Measurements from ENCODE around the gene BPGM. TPM values are rescaled to one million over a fixed set of nuclear protein-coding genes. Genes with fewer than 3 reads are reported as not detected.

The BPGM gene
- total and polyA plus RNA-seq, 2 experiments from 2014 or later, result 16.9 TPM

DNA sequence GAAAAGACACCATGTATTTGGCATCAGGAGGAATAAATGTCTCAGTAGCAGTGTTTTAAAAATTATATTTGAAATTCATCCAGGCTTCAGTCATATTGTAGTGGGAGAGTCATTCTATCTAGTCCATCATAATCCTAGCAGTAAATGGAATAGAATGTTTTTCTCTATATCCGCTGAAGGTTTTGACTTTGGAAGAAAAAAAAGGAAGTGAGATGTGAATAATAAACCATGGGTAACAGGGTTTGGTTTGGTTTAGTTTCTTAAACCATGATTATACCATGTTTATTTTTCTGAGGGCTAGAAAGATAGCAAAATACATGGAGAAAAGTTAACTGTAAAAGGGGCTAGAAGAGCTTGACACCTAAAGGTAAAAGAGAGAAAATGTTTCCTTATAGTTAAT lies 16.4 kb upstream of the BPGM start:
- Mint-ChIP-seq H3K36me3 (ENCODE audit: low read depth) (no peaks in the 10 kb centered on the region), H3K4me3 (no peak overlapping the region), H3K27ac (no peak overlapping the region; the same call in 1 of the 2 replicates), H3K9me3 (no peaks in the 10 kb centered on the region), H3K27me3 (ENCODE audit: insufficient read depth, low read depth, poor library complexity) (peaks cover 2% of the 10 kb centered on the region), H3K4me1 (no peaks in the 10 kb centered on the region)
- Histone ChIP-seq H3K4me1 (ENCODE audit: insufficient read depth) (no peaks in the 10 kb centered on the region), H3K4me2 (no peak overlapping the region), H2AFZ (no peak overlapping the region), H3K36me3 (ENCODE audit: insufficient read depth) (no peaks in the 10 kb centered on the region), H3F3A (replicated peaks; ENCODE audit: low read depth) (no peaks in the 10 kb centered on the region), H3K79me2 (replicated peaks; ENCODE audit: insufficient read depth) (no peaks in the 10 kb centered on the region), H4K20me1 (replicated peaks; ENCODE audit: insufficient read depth) (no peaks in the 10 kb centered on the region), H3K27me3 (ENCODE audit: insufficient read depth) (no peaks in the 10 kb centered on the region), H3K27ac (ENCODE audit: low read depth) (no peak overlapping the region), H3K4me3 (no peak overlapping the region), H3K9me2 (ENCODE audit: insufficient read depth) (no peaks in the 10 kb centered on the region)
- ATAC-seq (no peak), DNase-seq (ENCODE audit: low spot score) (no peak)
- TF ChIP-seq ZNF331 (CRISPR knock-in tag; IDR thresholded peaks at IDR 0.05; ENCODE audit: low read depth), result no peak

DNA sequence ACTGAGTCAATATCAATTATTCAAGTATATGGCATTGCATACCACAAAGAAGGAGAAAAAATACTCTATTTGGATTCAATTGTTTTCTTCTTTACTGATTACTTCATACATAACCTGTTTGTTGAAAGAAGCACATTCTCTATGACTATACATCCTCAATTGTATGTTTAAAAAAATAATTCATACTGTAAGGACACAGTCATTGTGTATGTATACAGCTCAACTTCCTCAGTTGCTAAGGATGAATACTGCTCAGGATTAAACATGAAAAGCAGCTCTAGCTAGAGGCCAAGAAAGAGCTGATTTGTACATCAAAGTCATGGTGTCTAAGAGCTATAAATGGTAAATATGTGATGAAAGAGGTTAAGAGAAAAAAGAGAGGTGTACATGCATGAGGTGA lies 15.8 kb upstream of the BPGM start:
- Mint-ChIP-seq H3K4me3 (no peak overlapping the region), H3K36me3 (ENCODE audit: low read depth) (no peaks in the 10 kb centered on the region), H3K27me3 (ENCODE audit: insufficient read depth, low read depth, poor library complexity) (peaks cover 2% of the 10 kb centered on the region), H3K9me3 (no peaks in the 10 kb centered on the region), H3K4me1 (no peaks in the 10 kb centered on the region), H3K27ac (no peak overlapping the region)
- ATAC-seq (no peak), DNase-seq (ENCODE audit: low spot score) (no peak)
- Histone ChIP-seq H3K4me3 (no peak overlapping the region), H3K36me3 (ENCODE audit: insufficient read depth) (no peaks in the 10 kb centered on the region), H3F3A (replicated peaks; ENCODE audit: low read depth) (no peaks in the 10 kb centered on the region), H3K27ac (ENCODE audit: low read depth) (no peak overlapping the region), H3K9me2 (ENCODE audit: insufficient read depth) (no peaks in the 10 kb centered on the region), H3K4me1 (ENCODE audit: insufficient read depth) (no peaks in the 10 kb centered on the region), H4K20me1 (replicated peaks; ENCODE audit: insufficient read depth) (no peaks in the 10 kb centered on the region), H2AFZ (no peak overlapping the region), H3K4me2 (no peak overlapping the region), H3K79me2 (replicated peaks; ENCODE audit: insufficient read depth) (no peaks in the 10 kb centered on the region), H3K27me3 (ENCODE audit: insufficient read depth) (no peaks in the 10 kb centered on the region)
- TF ChIP-seq EZH2phosphoT487 (IDR thresholded peaks at IDR 0.05; ENCODE audit: unreplicated experiment) (no peak), ZNF331 (CRISPR knock-in tag; IDR thresholded peaks at IDR 0.05; ENCODE audit: low read depth) (no peak), ZNF114 (CRISPR knock-in tag; IDR thresholded peaks at IDR 0.05) (no peak), STAT1 (IDR thresholded peaks at IDR 0.05; ENCODE audit: unreplicated experiment) (no peak), JUNB (IDR thresholded peaks at IDR 0.05; ENCODE audit: unreplicated experiment) (no peak), NANOG (IDR thresholded peaks at IDR 0.05; ENCODE audit: borderline replicate concordance) (no peak)
- TF ChIP-seq, protein P1, sequence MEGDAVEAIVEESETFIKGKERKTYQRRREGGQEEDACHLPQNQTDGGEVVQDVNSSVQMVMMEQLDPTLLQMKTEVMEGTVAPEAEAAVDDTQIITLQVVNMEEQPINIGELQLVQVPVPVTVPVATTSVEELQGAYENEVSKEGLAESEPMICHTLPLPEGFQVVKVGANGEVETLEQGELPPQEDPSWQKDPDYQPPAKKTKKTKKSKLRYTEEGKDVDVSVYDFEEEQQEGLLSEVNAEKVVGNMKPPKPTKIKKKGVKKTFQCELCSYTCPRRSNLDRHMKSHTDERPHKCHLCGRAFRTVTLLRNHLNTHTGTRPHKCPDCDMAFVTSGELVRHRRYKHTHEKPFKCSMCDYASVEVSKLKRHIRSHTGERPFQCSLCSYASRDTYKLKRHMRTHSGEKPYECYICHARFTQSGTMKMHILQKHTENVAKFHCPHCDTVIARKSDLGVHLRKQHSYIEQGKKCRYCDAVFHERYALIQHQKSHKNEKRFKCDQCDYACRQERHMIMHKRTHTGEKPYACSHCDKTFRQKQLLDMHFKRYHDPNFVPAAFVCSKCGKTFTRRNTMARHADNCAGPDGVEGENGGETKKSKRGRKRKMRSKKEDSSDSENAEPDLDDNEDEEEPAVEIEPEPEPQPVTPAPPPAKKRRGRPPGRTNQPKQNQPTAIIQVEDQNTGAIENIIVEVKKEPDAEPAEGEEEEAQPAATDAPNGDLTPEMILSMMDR (conservative IDR thresholded peaks at IDR 0.05; ENCODE audit: low read depth in 2 of 2), result no peak
- TF ChIP-seq, protein P2, sequence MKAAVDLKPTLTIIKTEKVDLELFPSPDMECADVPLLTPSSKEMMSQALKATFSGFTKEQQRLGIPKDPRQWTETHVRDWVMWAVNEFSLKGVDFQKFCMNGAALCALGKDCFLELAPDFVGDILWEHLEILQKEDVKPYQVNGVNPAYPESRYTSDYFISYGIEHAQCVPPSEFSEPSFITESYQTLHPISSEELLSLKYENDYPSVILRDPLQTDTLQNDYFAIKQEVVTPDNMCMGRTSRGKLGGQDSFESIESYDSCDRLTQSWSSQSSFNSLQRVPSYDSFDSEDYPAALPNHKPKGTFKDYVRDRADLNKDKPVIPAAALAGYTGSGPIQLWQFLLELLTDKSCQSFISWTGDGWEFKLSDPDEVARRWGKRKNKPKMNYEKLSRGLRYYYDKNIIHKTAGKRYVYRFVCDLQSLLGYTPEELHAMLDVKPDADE (IDR thresholded peaks at IDR 0.05), result no peak

DNA sequence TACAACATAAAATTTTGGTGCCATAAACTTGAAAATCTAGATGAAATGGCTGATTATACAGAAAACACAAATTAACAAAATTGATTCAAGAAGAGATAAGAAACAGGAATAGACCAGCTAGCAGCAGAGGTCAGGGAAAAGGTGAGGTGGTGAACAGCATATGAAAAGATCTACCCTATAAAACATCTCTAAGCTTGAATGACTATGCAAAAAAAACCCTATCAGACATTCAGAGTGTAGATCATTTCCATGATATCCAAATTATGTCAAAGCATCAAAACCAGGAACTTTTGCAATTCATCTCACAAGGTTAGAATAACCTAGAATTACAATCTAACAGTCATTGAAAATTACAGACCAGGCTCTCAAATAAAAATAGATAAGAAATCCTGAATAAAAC lies 14.6 kb upstream of the BPGM start:
- Mint-ChIP-seq H3K4me1 (no peaks in the 10 kb centered on the region), H3K27me3 (ENCODE audit: insufficient read depth, low read depth, poor library complexity) (peaks cover 2% of the 10 kb centered on the region), H3K9me3 (no peaks in the 10 kb centered on the region), H3K36me3 (ENCODE audit: low read depth) (no peaks in the 10 kb centered on the region), H3K4me3 (no peak overlapping the region), H3K27ac (no peak overlapping the region)
- no peaks in the 10 kb centered on the region for H3F3A ChIP-seq (replicated peaks; ENCODE audit: low read depth)
- no peaks in the 10 kb centered on the region for H4K20me1 ChIP-seq (replicated peaks; ENCODE audit: insufficient read depth)
- no peaks in the 10 kb centered on the region for H3K79me2 ChIP-seq (replicated peaks; ENCODE audit: insufficient read depth)
- no peak overlapping the region for H2AFZ ChIP-seq
- H3K36me3 ChIP-seq (ENCODE audit: insufficient read depth), result no peaks in the 10 kb centered on the region
- no peaks in the 10 kb centered on the region for H3K4me1 ChIP-seq (ENCODE audit: insufficient read depth)
- H3K4me2 ChIP-seq, result no peak overlapping the region
- no peak overlapping the region for H3K27ac ChIP-seq (ENCODE audit: low read depth)
- H3K9me2 ChIP-seq (ENCODE audit: insufficient read depth), result no peaks in the 10 kb centered on the region
- H3K4me3 ChIP-seq, result no peak overlapping the region
- DNase-seq (ENCODE audit: low spot score) (no peak), ATAC-seq (no peak)
- H3K27me3 ChIP-seq (ENCODE audit: insufficient read depth), result no peaks in the 10 kb centered on the region
- TF ChIP-seq EZH2 (IDR thresholded peaks at IDR 0.05; ENCODE audit: low read depth, unreplicated experiment), result no peak
